Osteoblast (primary cell): ENCODE measurements around the gene GNAT1. TPM values are rescaled to one million over a fixed set of nuclear protein-coding genes. Genes with fewer than 3 reads are reported as not detected.

Experiments used
- DNase-seq: peaks from one replicate; pipeline ENCODE4 v3.0.0; 2011; ENCODE audit warnings: low spot score, mixed read lengths; ENCODE audit not compliant: insufficient read length; ENCODE audit errors: missing footprints
- H2AFZ ChIP-seq: 2 replicates; pipeline ENCODE4 v1.6.0; 2011; ENCODE audit warnings: mild to moderate bottlenecking, low read length
- H3K27ac ChIP-seq: 2 replicates; pipeline ENCODE4 v1.5.1; 2011; ENCODE audit warnings: mild to moderate bottlenecking, low read depth, low read length, moderate library complexity
- H3K27me3 ChIP-seq: 2 replicates; pipeline ENCODE4 v1.6.0; 2012; ENCODE audit warnings: mild to moderate bottlenecking, control low read depth, inconsistent platforms, low read length, moderate library complexity; ENCODE audit not compliant: insufficient read depth
- H3K36me3 ChIP-seq: 2 replicates; pipeline ENCODE4 v1.5.1; 2011; ENCODE audit warnings: mild to moderate bottlenecking, low read length, control low read depth, moderate library complexity; ENCODE audit not compliant: insufficient read depth
- H3K4me1 ChIP-seq: 2 replicates; pipeline ENCODE4 v1.5.1; 2011; ENCODE audit warnings: mild to moderate bottlenecking, low read length, control low read depth, moderate library complexity; ENCODE audit not compliant: insufficient read depth
- H3K4me2 ChIP-seq: 2 replicates; pipeline ENCODE4 v1.6.0; 2011; ENCODE audit warnings: mild to moderate bottlenecking, low read length; ENCODE audit not compliant: insufficient read depth
- H3K4me3 ChIP-seq: fragments of 200-600 bp; sonication (generic); 3 replicates; pipeline ENCODE4 v1.5.1; 2012; ENCODE audit warnings: mild to moderate bottlenecking, low read length, inconsistent platforms; ENCODE audit not compliant: insufficient read depth
- H3K79me2 ChIP-seq: 2 replicates; pipeline ENCODE4 v1.6.0; 2012; ENCODE audit warnings: mild to moderate bottlenecking, low read length, control low read depth, inconsistent platforms; ENCODE audit not compliant: insufficient read depth
- H3K9me3 ChIP-seq: 2 replicates; pipeline ENCODE4 v1.5.1; 2011; ENCODE audit warnings: low read depth, low read length, control low read depth
- H4K20me1 ChIP-seq: 2 replicates; pipeline ENCODE4 v1.6.0; 2012; ENCODE audit warnings: mild to moderate bottlenecking, low read length, control low read depth; ENCODE audit not compliant: insufficient read depth
- total RNA-seq: library from RNA; depleted of rRNA; stranded (reverse); fragments of >200 nt; gene quantifications from 2 replicates; pipeline ENCODE4 v1.2.3, GENCODE V29; 2012
- TF ChIP-seq, protein P1 (sequence below): IDR thresholded peaks from 2 replicates; pipeline ENCODE4 v1.5.1; 2011; ENCODE audit warnings: mild to moderate bottlenecking, low read depth, low read length, moderate library complexity; ENCODE audit errors: extremely low read depth

Gene GNAT1
- total RNA-seq, 1 donor = not detected

DNA sequence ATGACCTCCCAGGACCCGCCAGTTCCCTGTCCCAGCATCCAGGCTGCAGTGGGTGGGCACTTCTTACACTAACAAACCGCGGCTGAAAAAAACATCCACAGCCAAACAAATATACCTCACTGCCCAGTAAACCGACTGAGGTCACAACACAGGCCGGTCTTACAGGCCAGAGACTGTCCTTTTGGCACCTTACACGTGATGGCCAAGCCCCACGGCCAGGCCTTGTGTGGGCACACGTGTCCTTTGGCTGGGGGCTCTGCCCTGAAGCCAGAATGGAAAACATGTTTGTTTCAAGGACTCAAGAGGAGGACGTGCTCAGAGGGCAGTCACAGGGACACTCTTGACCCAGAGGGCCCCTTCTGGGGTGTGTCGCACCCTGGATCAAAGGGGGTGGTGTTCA is 23.4 kb downstream of the GNAT1 start:
- Histone ChIP-seq H3K36me3 (no peaks in the 10 kb centered on the region), H3K27me3 (peaks cover 2% of the 10 kb centered on the region), H3K4me2 (no peak overlapping the region), H3K27ac (no peak overlapping the region), H3K9me3 (no peaks in the 10 kb centered on the region), H3K4me1 (peaks cover 10% of the 10 kb centered on the region), H3K4me3 (no peak overlapping the region), H4K20me1 (no peaks in the 10 kb centered on the region), H3K79me2 (no peaks in the 10 kb centered on the region), H2AFZ (no peak overlapping the region)
- no peak for DNase-seq
- TF ChIP-seq, protein P1, sequence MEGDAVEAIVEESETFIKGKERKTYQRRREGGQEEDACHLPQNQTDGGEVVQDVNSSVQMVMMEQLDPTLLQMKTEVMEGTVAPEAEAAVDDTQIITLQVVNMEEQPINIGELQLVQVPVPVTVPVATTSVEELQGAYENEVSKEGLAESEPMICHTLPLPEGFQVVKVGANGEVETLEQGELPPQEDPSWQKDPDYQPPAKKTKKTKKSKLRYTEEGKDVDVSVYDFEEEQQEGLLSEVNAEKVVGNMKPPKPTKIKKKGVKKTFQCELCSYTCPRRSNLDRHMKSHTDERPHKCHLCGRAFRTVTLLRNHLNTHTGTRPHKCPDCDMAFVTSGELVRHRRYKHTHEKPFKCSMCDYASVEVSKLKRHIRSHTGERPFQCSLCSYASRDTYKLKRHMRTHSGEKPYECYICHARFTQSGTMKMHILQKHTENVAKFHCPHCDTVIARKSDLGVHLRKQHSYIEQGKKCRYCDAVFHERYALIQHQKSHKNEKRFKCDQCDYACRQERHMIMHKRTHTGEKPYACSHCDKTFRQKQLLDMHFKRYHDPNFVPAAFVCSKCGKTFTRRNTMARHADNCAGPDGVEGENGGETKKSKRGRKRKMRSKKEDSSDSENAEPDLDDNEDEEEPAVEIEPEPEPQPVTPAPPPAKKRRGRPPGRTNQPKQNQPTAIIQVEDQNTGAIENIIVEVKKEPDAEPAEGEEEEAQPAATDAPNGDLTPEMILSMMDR = no peak

DNA sequence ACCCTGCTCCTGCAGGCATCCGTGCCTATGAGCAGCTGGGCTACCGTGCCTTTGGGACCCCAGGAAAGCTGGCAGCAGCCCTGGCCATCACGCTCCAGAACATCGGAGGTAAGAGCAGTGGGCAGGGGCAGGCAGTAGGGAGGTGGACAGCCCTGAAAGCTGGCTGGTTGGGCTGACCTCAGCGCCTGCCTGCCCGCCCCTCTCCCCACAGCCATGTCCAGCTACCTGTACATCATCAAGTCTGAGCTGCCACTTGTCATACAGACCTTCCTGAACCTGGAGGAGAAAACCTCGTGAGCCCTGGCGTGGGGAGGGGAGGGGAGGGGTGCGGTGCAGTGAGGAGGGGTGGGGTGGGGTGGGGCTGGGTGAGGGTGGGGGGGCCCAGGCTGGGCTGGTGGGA is 24.1 kb downstream of the GNAT1 start:
- Histone ChIP-seq H3K4me2 (no peak overlapping the region), H2AFZ (no peak overlapping the region), H4K20me1 (no peaks in the 10 kb centered on the region), H3K36me3 (no peaks in the 10 kb centered on the region), H3K9me3 (no peaks in the 10 kb centered on the region), H3K4me1 (peaks cover 10% of the 10 kb centered on the region), H3K27me3 (peaks cover 2% of the 10 kb centered on the region), H3K4me3 (no peak overlapping the region), H3K27ac (no peak overlapping the region), H3K79me2 (no peaks in the 10 kb centered on the region)
- TF ChIP-seq, protein P1 = no peak
- DNase-seq = peak; percentile 80

DNA sequence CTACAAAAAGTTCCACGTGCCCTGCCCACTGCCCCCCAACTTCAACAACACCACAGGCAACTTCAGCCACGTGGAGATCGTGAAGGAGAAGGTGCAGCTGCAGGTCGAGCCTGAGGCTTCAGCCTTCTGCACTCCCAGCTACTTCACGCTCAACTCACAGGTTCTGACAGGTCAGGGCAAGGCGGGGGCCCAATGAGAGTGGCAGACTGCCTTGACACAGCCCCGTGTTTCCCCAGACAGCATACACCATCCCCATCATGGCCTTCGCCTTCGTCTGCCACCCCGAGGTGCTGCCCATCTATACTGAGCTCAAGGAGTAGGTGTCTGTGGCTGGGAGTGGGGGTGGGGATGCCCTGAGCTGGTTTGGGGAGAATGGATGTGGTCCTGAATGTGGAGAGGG is 26.3 kb downstream of the GNAT1 start:
- no peaks in the 10 kb centered on the region for H3K4me1 ChIP-seq
- H3K79me2 ChIP-seq = no peaks in the 10 kb centered on the region
- peak; percentile 72 for DNase-seq
- H4K20me1 ChIP-seq = no peaks in the 10 kb centered on the region
- TF ChIP-seq, protein P1 = no peak
- no peak overlapping the region for H3K27ac ChIP-seq
- no peak overlapping the region for H3K4me3 ChIP-seq
- no peak overlapping the region for H2AFZ ChIP-seq
- no peaks in the 10 kb centered on the region for H3K9me3 ChIP-seq
- peaks cover 2% of the 10 kb centered on the region for H3K27me3 ChIP-seq
- H3K36me3 ChIP-seq = no peaks in the 10 kb centered on the region
- no peak overlapping the region for H3K4me2 ChIP-seq

DNA sequence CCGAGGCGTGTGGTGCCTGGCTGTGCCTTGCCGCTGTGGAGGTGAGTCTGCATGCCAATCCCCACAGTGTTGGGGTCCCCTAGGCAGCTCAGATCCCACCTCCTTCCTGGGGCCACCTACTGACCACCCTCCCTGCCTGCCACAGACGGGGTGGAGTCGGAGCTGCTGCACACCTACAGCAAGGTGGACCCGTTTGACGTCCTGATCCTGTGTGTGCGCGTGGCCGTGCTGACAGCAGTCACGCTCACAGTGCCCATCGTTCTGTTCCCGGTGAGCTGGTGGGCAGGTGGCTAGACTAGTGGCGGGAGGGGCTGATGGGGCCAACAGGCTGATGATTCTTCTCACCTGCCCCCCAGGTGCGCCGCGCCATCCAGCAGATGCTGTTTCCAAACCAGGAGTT is 27.0 kb downstream of the GNAT1 start:
- no peaks in the 10 kb centered on the region for H3K36me3 ChIP-seq
- H3K4me3 ChIP-seq = no peak overlapping the region
- no peak overlapping the region for H2AFZ ChIP-seq
- no peak overlapping the region for H3K4me2 ChIP-seq
- no peaks in the 10 kb centered on the region for H3K9me3 ChIP-seq
- TF ChIP-seq, protein P1 = no peak
- peaks cover 2% of the 10 kb centered on the region for H3K27me3 ChIP-seq
- no peak overlapping the region for H3K27ac ChIP-seq
- no peaks in the 10 kb centered on the region for H3K79me2 ChIP-seq
- DNase-seq = no peak
- no peaks in the 10 kb centered on the region for H3K4me1 ChIP-seq
- no peaks in the 10 kb centered on the region for H4K20me1 ChIP-seq
